ENCODE data around the gene PREX1.
A peak's percentile ranks its signal among the peaks of the same experiment; 100 is the strongest.
"Not testable (repeated sequence)": the region's sequence is repeated elsewhere in the genome, so short reads cannot be mapped to it uniquely, and the experiment has no call there.

PREX1 gene

DNA sequence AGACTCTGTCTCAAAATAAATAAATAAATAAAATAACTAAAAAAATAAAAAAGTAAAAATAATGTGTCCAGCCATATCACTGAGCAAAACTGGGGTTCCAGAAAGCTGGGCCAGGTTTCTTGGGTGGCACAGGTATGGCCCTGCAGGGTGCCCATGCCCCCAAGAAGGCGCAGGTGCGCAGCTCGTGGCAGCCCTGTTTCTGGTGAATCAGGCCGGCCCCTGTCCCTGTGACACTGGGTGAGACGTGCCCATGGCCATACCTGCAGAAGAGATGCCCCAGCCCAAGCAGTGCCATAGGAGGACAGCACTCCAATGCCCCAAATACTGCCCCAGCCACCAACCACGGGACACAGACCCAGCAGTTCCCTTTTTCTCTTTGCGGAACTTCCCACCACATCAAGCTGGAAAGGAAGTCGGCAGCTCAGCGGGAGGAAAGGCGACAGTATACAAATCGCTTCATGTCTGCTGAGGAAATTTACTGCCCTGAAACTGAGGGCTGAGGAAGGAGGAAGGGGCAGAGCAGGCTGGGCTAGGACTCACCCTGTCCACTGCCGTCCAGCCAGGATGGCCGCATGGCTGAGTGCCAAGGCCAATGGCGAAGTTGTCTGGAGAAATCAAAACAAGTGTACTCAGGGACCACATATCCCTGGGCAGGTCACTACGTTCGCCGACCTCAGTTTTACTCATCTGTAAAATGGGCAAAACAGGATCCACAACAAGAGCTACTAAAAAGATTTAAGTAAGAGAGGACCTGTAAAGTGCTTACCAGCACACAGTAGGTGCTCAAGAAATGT lies 55.4 kb downstream of the PREX1 start:
- DNase-seq (ENCODE audit: low spot score) = no peak

DNA sequence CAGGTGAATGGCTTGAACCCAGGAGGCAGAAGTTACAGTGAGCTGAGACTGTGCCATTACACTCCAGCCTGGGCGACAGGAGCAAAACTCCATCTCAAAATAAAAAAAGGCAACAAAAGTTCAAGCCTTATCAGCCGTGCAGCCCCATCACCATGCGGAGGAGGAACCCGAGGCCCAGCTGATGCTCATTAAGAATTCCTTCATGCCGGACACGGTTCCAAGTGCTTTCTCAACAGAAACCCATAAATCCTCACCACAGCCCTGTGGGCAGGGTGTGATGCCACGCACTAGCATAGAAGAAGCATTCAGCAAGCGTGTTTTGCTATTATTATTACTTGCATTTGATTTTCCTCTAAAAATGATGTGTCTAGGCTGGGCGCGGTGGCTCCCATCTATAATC lies 56.3 kb downstream of the PREX1 start:
- no peak for DNase-seq (ENCODE audit: low spot score)

DNA sequence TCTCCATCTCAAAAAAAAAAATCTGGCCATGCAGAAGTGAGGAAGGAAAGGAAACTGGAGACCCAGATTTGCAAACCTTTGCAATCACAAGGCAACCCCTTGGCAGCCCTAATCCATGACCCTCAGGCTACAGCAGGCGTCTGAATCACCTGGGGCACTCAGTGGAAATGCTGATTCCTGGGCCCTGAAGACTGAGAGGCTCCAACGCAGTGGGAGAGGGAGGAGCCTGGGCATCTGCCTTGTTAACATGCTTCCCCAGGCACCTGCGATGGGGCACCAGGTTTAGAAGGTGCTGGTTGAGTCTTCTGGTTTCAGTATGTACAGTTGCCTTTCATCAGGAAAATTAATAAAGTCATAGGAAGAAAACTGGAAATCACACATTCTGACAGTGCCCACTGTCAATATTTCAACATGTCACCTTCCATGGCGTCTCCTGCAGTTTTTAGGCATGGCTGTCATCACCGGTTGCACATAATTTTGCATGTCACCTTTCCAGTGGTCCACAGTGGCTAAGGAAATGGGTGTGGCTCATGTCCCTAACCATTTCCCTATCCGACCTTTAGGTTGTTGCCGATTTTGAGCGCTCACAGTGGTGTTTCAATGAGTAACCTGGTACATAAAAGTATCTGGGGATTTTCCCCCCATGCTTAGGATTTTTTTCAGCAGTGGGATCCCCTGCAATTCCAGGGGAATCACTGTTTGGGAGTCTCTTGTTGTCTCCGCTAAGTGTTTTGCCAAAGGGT lies 56.9 kb downstream of the PREX1 start:
- no peak for DNase-seq (ENCODE audit: low spot score)

DNA sequence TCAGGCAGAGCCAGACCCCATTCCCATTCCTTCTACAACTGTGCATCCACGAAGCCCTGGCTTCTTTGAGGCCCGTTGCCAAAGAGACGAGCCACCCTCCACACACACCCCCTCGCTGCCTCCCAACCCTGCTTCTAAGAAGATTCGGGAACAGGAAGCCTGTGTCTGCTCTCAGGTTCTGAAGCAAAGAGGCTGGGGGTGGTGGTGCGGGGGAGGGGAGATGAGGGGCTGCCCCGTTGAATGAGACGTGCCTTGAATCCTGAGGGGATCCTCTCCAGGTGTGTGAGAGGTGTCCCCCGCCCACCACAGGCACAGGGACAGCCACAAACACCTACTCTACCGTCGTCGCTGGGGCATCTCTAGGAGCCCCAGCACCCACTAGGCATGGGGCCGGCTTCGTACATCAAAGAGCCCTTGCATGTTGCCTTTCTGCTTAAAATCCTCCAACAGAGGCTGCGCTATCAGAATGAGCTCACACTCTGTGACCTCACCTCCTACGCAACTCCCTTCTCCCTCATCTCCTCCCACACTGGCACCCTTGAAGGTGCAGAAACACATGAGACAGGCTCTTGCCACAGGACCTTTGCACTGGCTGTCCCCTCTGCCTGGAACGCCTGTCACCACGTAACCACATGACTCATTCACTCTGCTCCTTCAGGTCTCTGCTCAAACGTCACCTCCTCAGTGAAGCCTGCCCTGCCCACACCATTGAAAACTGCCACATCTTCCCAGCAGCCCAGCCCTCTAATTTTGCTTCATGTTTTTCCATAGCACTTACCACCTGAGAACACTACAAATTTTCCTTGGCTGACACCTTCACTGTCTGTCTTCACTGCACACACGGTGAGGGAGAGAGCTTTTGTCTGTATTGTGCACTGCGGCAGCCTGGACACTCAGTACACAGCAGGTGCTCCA lies 58.5 kb downstream of the PREX1 start:
- peak; percentile 46 for DNase-seq (ENCODE audit: low spot score)

- no peak for DNase-seq (ENCODE audit: low spot score)
These were observed 60.5 kb downstream of the PREX1 start for GRCh38 chr20:48766961-48767960.

GRCh38 chr20:48766205-48766604 lies 61.6 kb downstream of the PREX1 start:
- no peak for DNase-seq (ENCODE audit: low spot score)

GRCh38 chr20:48765359-48765758 lies 62.4 kb downstream of the PREX1 start:
- DNase-seq (ENCODE audit: low spot score) = no peak

DNA sequence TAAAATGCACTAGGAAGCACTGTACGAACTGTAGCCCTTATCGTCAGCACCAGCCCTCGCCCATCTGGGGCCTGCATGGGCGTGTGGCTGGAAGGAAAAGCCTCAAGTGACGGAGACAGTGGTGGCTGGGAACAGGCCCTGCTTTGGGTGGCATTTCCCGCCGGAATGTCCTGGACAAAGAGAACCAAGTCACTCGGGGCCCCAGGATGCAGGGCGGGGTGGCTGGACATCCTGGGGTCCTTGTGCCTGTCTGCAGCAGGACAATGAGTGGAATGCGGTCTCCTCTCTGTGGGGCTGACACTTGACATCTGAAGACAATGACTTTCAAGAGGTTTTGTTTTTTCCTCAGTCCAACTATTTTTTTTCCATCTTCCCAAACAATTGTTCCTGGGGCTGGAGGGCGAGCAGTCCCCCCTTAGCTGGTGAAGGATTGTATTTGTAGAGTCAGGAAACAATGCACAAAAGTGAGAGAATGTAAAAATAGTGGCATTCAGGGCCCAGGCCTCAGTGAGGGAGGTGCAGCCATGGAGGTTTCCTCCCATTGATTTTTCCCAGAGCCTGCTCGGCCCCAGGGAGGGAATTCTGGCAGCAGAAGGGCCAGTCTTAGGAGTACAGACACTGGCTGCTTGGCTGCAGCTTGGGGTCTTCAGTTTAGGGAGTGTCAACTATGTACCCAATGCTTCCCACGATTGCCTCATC lies 64.4 kb downstream of the PREX1 start:
- DNase-seq (ENCODE audit: low spot score) = no peak

- no peak for DNase-seq (ENCODE audit: low spot score)
These were observed 65.9 kb downstream of the PREX1 start for GRCh38 chr20:48761874-48762273.

DNA sequence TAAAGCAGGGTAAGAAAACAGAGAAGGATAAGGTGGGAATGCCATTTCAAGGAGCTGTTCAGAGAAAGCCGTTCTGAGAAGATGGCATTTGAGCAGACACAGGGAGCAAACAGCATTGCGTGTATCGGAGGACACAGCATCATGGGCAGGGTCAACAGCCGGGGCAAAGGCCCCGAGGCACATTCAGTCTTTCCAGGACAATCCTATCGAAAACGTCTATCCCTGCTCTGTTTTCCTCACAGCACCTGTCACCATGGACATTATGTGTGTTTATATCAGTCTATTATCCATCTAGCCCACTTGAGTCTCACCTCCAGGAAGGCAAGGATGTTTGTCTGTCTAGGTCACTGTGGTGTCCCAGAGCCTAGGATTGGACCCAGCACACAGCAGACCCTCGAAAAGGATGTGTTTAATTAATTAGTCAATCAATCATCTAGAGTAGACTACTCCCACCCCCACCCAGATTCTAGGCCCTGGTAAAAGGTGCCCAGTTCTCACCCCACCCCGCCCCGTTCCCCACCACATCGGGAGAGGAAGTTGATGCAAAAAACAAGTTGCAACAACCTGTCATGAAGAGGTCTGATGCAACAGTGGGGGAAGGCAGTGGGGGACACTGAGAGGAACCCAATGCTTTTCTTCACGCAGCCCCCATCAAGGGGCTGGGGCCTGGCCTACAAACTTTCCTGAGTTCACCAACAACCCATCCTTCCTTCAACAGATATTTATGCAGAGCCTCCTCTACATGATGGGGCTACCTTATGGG lies 66.6 kb downstream of the PREX1 start:
- DNase-seq (ENCODE audit: low spot score) = no peak

- DNase-seq (ENCODE audit: low spot score) = peak; percentile 65
These were observed 67.3 kb downstream of the PREX1 start for GRCh38 chr20:48760403-48760983.

- DNase-seq (ENCODE audit: low spot score) = no peak
These were observed 68.1 kb downstream of the PREX1 start for GRCh38 chr20:48759631-48760245.

DNA sequence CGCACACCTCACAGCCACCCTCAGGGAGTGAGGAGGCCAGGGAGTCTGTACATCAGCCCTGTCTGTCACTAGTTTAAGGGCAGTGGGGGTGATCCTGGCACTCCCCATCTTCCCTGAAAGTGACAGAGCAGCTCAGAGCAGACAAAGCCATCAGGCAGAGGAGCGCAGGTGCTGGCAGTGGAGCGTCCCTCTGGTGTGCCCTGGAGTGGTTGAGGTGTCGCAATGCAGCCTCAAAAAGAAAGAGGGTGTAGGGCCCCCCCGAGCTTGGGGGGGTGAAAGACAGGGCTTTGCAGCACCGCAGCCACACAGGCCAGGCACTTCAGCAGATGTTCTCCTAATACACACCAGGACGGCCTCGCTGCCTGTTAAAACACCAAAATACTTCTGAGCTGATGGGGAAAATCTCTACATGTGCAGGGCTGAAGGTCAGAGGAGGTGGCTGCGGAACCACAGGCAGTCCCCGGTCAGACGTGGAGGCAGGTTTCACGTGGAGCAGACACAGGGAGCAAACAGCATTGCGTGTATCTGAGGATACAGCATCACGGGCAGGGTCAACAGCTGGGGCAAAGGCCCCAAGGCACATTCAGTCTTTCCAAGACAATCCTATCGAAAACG lies 69.5 kb downstream of the PREX1 start:
- no peak for DNase-seq (ENCODE audit: low spot score)

- DNase-seq (ENCODE audit: low spot score) = not testable (repeated sequence)
These were observed 71.0 kb downstream of the PREX1 start for GRCh38 chr20:48756774-48757173.

GRCh38 chr20:48754292-48754691 lies 73.5 kb downstream of the PREX1 start:
- no peak for DNase-seq (ENCODE audit: low spot score)

DNA sequence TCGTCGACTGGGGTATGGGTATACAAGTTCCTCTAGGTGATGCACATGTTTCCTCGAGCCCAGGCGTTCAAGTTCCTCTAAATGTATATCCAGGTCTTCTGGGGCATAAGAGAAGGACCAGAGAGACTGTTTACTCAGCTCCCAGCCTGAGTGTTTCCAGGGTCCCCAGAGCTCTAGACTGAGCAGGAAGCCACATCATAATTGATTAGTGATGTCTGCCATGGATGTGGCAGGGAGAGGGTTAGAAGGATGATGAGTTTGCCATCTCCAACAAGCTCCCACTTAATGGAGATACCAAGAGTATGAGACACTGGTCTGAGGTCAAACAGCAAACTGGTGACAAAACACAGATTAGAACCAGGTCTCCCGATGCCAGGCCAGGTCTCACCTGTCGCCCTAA lies 74.8 kb downstream of the PREX1 start:
- no peak for DNase-seq (ENCODE audit: low spot score)

DNA sequence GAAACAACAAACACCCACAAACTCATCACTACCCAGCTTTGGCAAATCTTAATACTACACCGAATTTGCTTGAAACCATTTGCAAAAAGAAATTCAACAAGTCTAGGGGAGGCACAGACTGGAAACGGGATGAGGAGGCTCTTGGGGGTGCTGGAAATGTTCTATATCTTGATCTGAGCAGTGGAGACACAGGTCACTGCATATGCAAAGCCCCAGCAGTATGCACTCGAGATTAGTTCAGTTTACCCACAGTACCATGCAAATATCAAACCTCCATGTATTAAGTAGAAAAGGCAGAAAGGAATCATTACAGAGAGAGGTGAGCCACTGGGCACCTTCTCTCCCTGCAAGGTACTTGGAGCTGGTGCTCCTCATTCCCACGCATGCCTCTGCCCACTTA lies 75.9 kb downstream of the PREX1 start:
- DNase-seq (ENCODE audit: low spot score) = no peak

DNA sequence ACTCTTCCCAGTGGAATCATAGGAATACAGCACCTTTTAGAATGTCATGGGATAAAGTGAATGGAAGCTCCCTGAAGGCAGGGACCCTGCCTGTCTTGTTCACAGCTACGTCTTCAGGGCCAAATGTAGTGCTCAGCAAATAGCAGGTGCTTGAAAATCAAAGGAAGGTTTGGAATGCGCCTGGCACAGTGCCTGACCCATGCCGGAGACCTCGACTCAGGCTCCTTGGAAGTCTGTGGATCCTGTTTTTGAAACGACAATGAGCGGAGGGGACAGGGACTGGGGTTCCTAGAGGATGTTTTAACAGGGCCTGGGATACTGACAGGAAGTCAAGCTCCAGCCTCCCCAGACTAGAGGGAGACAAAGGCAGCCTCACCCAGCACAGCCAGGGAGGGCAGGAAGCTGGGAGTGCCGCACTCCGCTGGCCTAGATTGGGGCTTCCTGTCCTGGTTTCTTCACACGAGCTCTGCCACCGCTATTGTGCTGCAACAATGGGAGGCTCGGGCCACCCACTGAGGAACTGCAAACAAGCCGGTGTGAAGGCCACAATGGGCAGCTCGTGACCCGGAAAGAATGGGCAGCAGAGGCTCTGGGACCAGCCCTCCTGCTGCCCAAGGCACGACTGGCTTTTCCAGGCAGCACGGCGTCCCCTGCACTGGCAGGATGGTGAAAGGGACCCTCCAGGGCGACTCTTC lies 76.7 kb downstream of the PREX1 start:
- DNase-seq (ENCODE audit: low spot score) = no peak
